Thoracic aorta (tissue), 2 donors: Measurements from ENCODE around the gene PDE8B. TPM values are rescaled to one million over a fixed set of nuclear protein-coding genes. Genes with fewer than 3 reads are reported as not detected.

Experiments used
- ATAC-seq: fragments of 150-250 bp; one replicate; pipeline ENCODE4 v1.8.0; 2017; ENCODE audit warnings: low read depth; ENCODE audit not compliant: insufficient number of reproducible peaks, low FRiP score
- DNase-seq: peaks from one replicate; pipeline ENCODE4 v3.0.0-alpha.2; 2020; ENCODE audit warnings: low spot score
- H3K27ac ChIP-seq, 2 donors: fragments of 200-600 bp; sonication (generic); 1 replicate in 1 of 2; 2 replicates in 1 of 2; pipeline ENCODE4 v1.5.1; 2016; ENCODE audit warnings: mild to moderate bottlenecking in 2 of 2, moderate library complexity in 2 of 2
- H3K27me3 ChIP-seq: fragments of 200-600 bp; sonication (generic); replicated peaks from 2 replicates; pipeline ENCODE4 v1.6.0; 2016; ENCODE audit warnings: mild to moderate bottlenecking; ENCODE audit not compliant: insufficient read depth
- H3K36me3 ChIP-seq: fragments of 200-600 bp; sonication (generic); one replicate; pipeline ENCODE4 v1.5.1; 2016
- H3K4me1 ChIP-seq, 2 donors: fragments of 200-600 bp; sonication (generic); 1 replicate in 1 of 2; 2 replicates in 1 of 2; pipeline versions ENCODE4 v1.5.1 to v1.6.0; 2016; ENCODE audit warnings: low read depth in 2 of 2, mild to moderate bottlenecking in 1 of 2; ENCODE audit not compliant: control insufficient read depth in 1 of 2
- H3K4me3 ChIP-seq: fragments of 200-600 bp; sonication (generic); 2 replicates; pipeline ENCODE4 v1.5.1; 2016; ENCODE audit warnings: mild to moderate bottlenecking
- H3K9me3 ChIP-seq: fragments of 200-600 bp; sonication (generic); 2 replicates; pipeline ENCODE4 v1.5.1; 2016
- CTCF ChIP-seq: fragments of 200-600 bp; sonication (generic); IDR thresholded peaks from one replicate; pipeline ENCODE4 v1.5.1; 2019; ENCODE audit warnings: antibody characterized with exemption
- total RNA-seq, 2 donors: library from RNA; depleted of rRNA; stranded (reverse); fragments of >200 nt; gene quantifications; one replicate each; pipeline versions ENCODE4 v1.1.0 to v1.2.3, GENCODE V29; 2016

The PDE8B gene
- total RNA-seq, 2 donors from 2014 or later = 22.7 to 59.8 TPM

DNA sequence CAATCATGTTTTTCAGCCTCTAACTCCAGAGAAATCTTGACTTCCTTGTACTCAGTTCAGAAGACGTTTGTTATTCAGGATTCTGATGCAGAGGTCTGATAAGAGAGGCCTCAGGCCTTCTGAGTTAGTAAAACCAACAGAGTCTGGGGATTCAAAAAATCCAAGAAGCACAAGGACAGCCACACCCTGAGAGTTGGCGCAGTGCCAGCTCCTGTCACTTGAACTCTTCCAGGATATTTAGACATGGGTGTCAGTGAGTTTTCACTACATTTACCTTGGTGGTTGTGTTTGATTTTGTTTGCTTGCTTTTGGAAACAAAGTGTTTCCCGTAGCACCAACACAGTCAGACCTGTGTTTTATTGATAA is 41.6 kb upstream of the PDE8B start:
- no peaks in the 10 kb centered on the region for H3K27me3 ChIP-seq
- TF ChIP-seq CTCF = no peak
- ATAC-seq (no peak), DNase-seq (no peak)
- no peaks in the 10 kb centered on the region for H3K36me3 ChIP-seq
- no peak overlapping the region for H3K27ac ChIP-seq
- H3K4me1 ChIP-seq = peaks cover 8 to 33% of the 10 kb centered on the region in 2 donors
- no peak overlapping the region for H3K4me3 ChIP-seq
- no peaks in the 10 kb centered on the region for H3K9me3 ChIP-seq

- no peaks in the 10 kb centered on the region for H3K27me3 ChIP-seq
Measured at GRCh38 chr5:77170196-77170890, 40.1 kb upstream of the PDE8B start.

GRCh38 chr5:77171141-77171910 is 39.2 kb upstream of the PDE8B start:
- Histone ChIP-seq H3K27me3 (no peaks in the 10 kb centered on the region), H3K36me3 (no peaks in the 10 kb centered on the region), H3K27ac (no peak overlapping the region), H3K9me3 (no peaks in the 10 kb centered on the region), H3K4me3 (no peak overlapping the region), H3K4me1 (peaks cover 8 to 29% of the 10 kb centered on the region in 2 donors)
- no peak for TF ChIP-seq CTCF
- DNase-seq (no peak), ATAC-seq (no peak)

More at GRCh38 chr5:77170196-77170890, 40.1 kb upstream of the PDE8B start:
- Histone ChIP-seq H3K27ac (no peak overlapping the region), H3K36me3 (no peaks in the 10 kb centered on the region), H3K9me3 (no peaks in the 10 kb centered on the region), H3K4me1 (peaks cover 8 to 33% of the 10 kb centered on the region in 2 donors), H3K4me3 (no peak overlapping the region)
- TF ChIP-seq CTCF = no peak
- DNase-seq = no peak
- no peak for ATAC-seq

GRCh38 chr5:77172713-77173328 is 37.7 kb upstream of the PDE8B start:
- ATAC-seq = no peak
- TF ChIP-seq CTCF = no peak
- Histone ChIP-seq H3K4me3 (no peak overlapping the region), H3K27ac (no peak overlapping the region), H3K36me3 (no peaks in the 10 kb centered on the region), H3K27me3 (no peaks in the 10 kb centered on the region), H3K4me1 (peaks cover 8 to 14% of the 10 kb centered on the region in 2 donors), H3K9me3 (no peaks in the 10 kb centered on the region)
- DNase-seq = no peak

DNA sequence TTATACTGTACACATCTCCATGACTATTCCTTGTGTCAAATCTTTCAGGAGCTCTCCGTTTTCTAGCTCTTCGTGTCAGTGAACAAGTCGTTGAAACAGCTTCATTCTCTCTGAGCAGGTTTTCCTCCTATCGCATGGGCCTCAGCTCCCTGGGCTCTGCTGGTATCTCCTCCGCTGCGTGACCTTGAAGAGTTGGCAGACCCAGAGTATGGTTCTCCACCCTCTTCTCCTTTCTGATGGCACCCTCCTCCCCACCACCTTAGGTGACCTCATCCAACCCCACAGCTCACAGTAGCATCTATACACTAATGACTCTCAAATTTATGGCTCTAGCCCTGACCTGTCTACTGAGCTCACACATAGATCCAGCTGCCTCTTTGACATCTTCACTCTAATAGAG is 36.0 kb upstream of the PDE8B start:
- no peak for TF ChIP-seq CTCF
- no peaks in the 10 kb centered on the region for H3K27me3 ChIP-seq
- no peak overlapping the region for H3K27ac ChIP-seq
- ATAC-seq (no peak), DNase-seq (no peak)
- no peaks in the 10 kb centered on the region for H3K9me3 ChIP-seq
- peaks cover 0 to 5% of the 10 kb centered on the region in 2 donors for H3K4me1 ChIP-seq
- H3K36me3 ChIP-seq = no peaks in the 10 kb centered on the region
- H3K4me3 ChIP-seq = no peak overlapping the region
